CD14-positive monocyte (primary cell): ENCODE results near the gene DPH3. TPM values are rescaled to one million over a fixed set of nuclear protein-coding genes. Genes with fewer than 3 reads are reported as not detected.

ENCODE experiments used
- DNase-seq, 3 donors: peaks; one replicate each; pipeline ENCODE4 v3.0.0-alpha.2; 2011 to 2022
- H2AFZ ChIP-seq: 2 replicates; pipeline ENCODE4 v1.6.0; 2012; ENCODE audit warnings: mild to moderate bottlenecking, low read depth, low read length, inconsistent platforms; ENCODE audit not compliant: insufficient read depth, poor library complexity, severe bottlenecking
- H3K27ac ChIP-seq, 2 donors: 1 replicate in 1 of 2; 2 replicates in 1 of 2; pipeline ENCODE4 v1.5.1; 2012 to 2013; ENCODE audit warnings: low read length in 2 of 2, control low read depth in 1 of 2, inconsistent platforms in 1 of 2, low read depth in 1 of 2, mild to moderate bottlenecking in 1 of 2
- H3K27me3 ChIP-seq, 2 donors: one replicate each; pipeline versions ENCODE4 v1.6.0 to v1.6.1; 2011 to 2013; ENCODE audit warnings: low read length in 2 of 2; ENCODE audit not compliant: control insufficient read depth in 2 of 2, insufficient read depth in 2 of 2
- H3K36me3 ChIP-seq, 2 donors: replicated peaks in 1 of 2; 1 replicate in 1 of 2; 2 replicates in 1 of 2; pipeline versions ENCODE4 v1.5.1 to v1.6.1; 2012 to 2013; ENCODE audit warnings: low read length in 2 of 2, control low read depth in 1 of 2, inconsistent platforms in 1 of 2, mild to moderate bottlenecking in 1 of 2; ENCODE audit not compliant: insufficient read depth in 2 of 2, control insufficient read depth in 1 of 2
- H3K4me1 ChIP-seq, 2 donors: 1 replicate in 1 of 2; 2 replicates in 1 of 2; pipeline versions ENCODE4 v1.5.1 to v1.6.1; 2012 to 2013; ENCODE audit warnings: low read length in 2 of 2, control low read depth in 1 of 2, inconsistent platforms in 1 of 2, mild to moderate bottlenecking in 1 of 2, moderate library complexity in 1 of 2; ENCODE audit not compliant: insufficient read depth in 2 of 2, control insufficient read depth in 1 of 2
- H3K4me2 ChIP-seq: replicated peaks from 2 replicates; pipeline ENCODE3; 2012; ENCODE audit warnings: low read length, moderate library complexity, mild to moderate bottlenecking; ENCODE audit not compliant: poor library complexity, severe bottlenecking; ENCODE audit errors: extremely low read depth
- H3K4me3 ChIP-seq, 3 experiments: fragments of 200-600 bp in 1 of 3; sonication (generic) in 1 of 3; replicated peaks in 1 of 3; 1 replicate in 2 of 3; 2 replicates in 1 of 3; pipeline ENCODE4 v1.5.1; 2011 to 2013; ENCODE audit warnings: low read length in 3 of 3, mild to moderate bottlenecking in 3 of 3, control low read depth in 2 of 3, low read depth in 2 of 3, inconsistent platforms in 1 of 3, moderate library complexity in 1 of 3
- H3K79me2 ChIP-seq: 2 replicates; pipeline ENCODE4 v1.6.0; 2012; ENCODE audit warnings: mild to moderate bottlenecking, control low read depth, inconsistent platforms, low read length, moderate library complexity; ENCODE audit not compliant: insufficient read depth
- H3K9ac ChIP-seq: 2 replicates; pipeline ENCODE4 v1.6.0; 2017; ENCODE audit warnings: low read length, mild to moderate bottlenecking; ENCODE audit not compliant: insufficient read depth, poor library complexity, severe bottlenecking
- H3K9me3 ChIP-seq, 2 donors: replicated peaks in 1 of 2; 1 replicate in 1 of 2; 2 replicates in 1 of 2; pipeline versions ENCODE4 v1.5.1 to v1.6.1; 2012 to 2013; ENCODE audit warnings: low read length in 2 of 2, control low read depth in 1 of 2; ENCODE audit not compliant: control insufficient read depth in 1 of 2, insufficient read depth in 1 of 2
- H4K20me1 ChIP-seq: 2 replicates; pipeline ENCODE4 v1.6.0; 2012; ENCODE audit warnings: mild to moderate bottlenecking, low read length, control low read depth, moderate library complexity; ENCODE audit not compliant: insufficient read depth
- H3K27ac Mint-ChIP-seq, 7 donors: one replicate each; pipeline ENCODE4 v1.8.0; 2020; ENCODE audit warnings: mild to moderate bottlenecking in 7 of 7, mixed read lengths in 7 of 7, moderate library complexity in 6 of 7, inconsistent platforms in 2 of 7
- H3K27me3 Mint-ChIP-seq, 3 donors: one replicate each; pipeline ENCODE4 v1.8.0; 2021 to 2022; ENCODE audit warnings: low read depth in 3 of 3, mild to moderate bottlenecking in 3 of 3, mixed read lengths in 3 of 3, moderate library complexity in 3 of 3, inconsistent platforms in 1 of 3
- H3K36me3 Mint-ChIP-seq, 2 donors: one replicate each; pipeline ENCODE4 v1.8.0; 2020; ENCODE audit warnings: mixed read lengths in 2 of 2, inconsistent platforms in 1 of 2, mild to moderate bottlenecking in 1 of 2
- H3K4me1 Mint-ChIP-seq: one replicate; pipeline ENCODE4 v1.8.0; 2020; ENCODE audit warnings: mild to moderate bottlenecking, mixed read lengths
- H3K4me3 Mint-ChIP-seq, 2 donors: one replicate each; pipeline ENCODE4 v1.8.0; 2020; ENCODE audit warnings: mild to moderate bottlenecking in 2 of 2, mixed read lengths in 2 of 2, moderate library complexity in 1 of 2
- H3K9me3 Mint-ChIP-seq, 7 donors: one replicate each; pipeline ENCODE4 v1.8.0; 2020 to 2022; ENCODE audit warnings: mixed read lengths in 7 of 7, mild to moderate bottlenecking in 6 of 7, moderate library complexity in 6 of 7, inconsistent platforms in 2 of 7
- WGBS: methylation state at CpG from one replicate; pipeline ENCODE4 v1.1.5; 2013; ENCODE audit warnings: missing lambda C conversion rate; ENCODE audit not compliant: insufficient coverage; 5-methylcytosine and 5-hydroxymethylcytosine counted together
- intact Hi-C, 2 donors: fragments of 100-400 bp; cut with micrococcal nuclease; formaldehyde crosslinking; loops; one replicate each; pipeline versions ENCODE4 v1.15.0 to v1.15.1; 2023
- polyA plus RNA-seq, 3 donors: library from polyadenylated mRNA; depleted of rRNA in 1 of 3; unstranded in 2 of 3; stranded (reverse) in 1 of 3; fragments of 300-500 nt in 2 of 3; fragments of >200 nt in 1 of 3; fragmentation: Illumina TruSeq in 2 of 3; gene quantifications; 1 replicate in 2 of 3; 2 replicates in 1 of 3; pipeline ENCODE4 v1.2.3, GENCODE V29; 2012 to 2021
- TF ChIP-seq, protein P1 (sequence below): fragments of 200-600 bp; IDR thresholded peaks from one replicate; pipeline ENCODE4 v1.8.0; 2022; ENCODE audit warnings: antibody characterized with exemption, mild to moderate bottlenecking

Gene DPH3
- polyA plus RNA-seq, 3 donors: 9.2 to 42.0 (median 33.7) TPM

DNA sequence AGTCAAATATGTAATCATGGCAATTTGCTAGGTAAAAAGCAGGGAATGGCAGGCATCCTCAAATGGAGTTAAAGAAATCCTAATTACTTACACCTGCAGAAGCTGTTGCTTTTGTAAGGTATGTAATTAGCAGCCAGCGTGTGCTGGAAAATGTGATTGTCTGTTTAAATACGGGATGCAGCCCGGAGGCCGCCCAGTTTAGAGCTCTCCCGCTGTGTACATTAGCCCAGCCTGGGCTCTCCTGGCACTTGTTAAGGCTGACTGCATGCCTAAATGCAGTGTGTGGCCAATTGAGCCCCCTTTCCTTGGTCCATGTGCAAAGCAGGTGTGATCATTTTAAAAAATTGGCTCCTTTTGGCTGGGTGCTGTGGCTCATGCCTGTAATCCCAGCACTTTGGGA lies 9.0 kb downstream of the DPH3 start:
- 98% methylated on average over 5 of the region's 5 CpGs for WGBS
- DNase-seq: no peak
- H3K4me2 ChIP-seq: no peak overlapping the region
- TF ChIP-seq, protein P1, sequence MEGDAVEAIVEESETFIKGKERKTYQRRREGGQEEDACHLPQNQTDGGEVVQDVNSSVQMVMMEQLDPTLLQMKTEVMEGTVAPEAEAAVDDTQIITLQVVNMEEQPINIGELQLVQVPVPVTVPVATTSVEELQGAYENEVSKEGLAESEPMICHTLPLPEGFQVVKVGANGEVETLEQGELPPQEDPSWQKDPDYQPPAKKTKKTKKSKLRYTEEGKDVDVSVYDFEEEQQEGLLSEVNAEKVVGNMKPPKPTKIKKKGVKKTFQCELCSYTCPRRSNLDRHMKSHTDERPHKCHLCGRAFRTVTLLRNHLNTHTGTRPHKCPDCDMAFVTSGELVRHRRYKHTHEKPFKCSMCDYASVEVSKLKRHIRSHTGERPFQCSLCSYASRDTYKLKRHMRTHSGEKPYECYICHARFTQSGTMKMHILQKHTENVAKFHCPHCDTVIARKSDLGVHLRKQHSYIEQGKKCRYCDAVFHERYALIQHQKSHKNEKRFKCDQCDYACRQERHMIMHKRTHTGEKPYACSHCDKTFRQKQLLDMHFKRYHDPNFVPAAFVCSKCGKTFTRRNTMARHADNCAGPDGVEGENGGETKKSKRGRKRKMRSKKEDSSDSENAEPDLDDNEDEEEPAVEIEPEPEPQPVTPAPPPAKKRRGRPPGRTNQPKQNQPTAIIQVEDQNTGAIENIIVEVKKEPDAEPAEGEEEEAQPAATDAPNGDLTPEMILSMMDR: no peak
- no peak overlapping the region for H3K9ac ChIP-seq
- H3K36me3 ChIP-seq: peaks cover 12 to 30% of the 10 kb centered on the region in 2 donors
- peaks cover 37% of the 10 kb centered on the region for H3K4me1 Mint-ChIP-seq
- no peaks in the 10 kb centered on the region for H4K20me1 ChIP-seq
- H3K9me3 Mint-ChIP-seq: no peaks in the 10 kb centered on the region
- no peaks in the 10 kb centered on the region for H3K27me3 Mint-ChIP-seq
- H3K79me2 ChIP-seq: no peaks in the 10 kb centered on the region
- H3K9me3 ChIP-seq: no peaks in the 10 kb centered on the region
- peaks cover 19% of the 10 kb centered on the region in 2 donors for H3K4me1 ChIP-seq
- no peak overlapping the region for H2AFZ ChIP-seq
- peaks cover 19 to 20% of the 10 kb centered on the region in 2 donors for H3K36me3 Mint-ChIP-seq
- H3K27me3 ChIP-seq: no peaks in the 10 kb centered on the region
- H3K27ac ChIP-seq: no peak overlapping the region
- H3K4me3 Mint-ChIP-seq: no peak overlapping the region
- H3K27ac Mint-ChIP-seq: no peak overlapping the region
- no peak overlapping the region for H3K4me3 ChIP-seq
- intact Hi-C loops: no loop called here

DNA sequence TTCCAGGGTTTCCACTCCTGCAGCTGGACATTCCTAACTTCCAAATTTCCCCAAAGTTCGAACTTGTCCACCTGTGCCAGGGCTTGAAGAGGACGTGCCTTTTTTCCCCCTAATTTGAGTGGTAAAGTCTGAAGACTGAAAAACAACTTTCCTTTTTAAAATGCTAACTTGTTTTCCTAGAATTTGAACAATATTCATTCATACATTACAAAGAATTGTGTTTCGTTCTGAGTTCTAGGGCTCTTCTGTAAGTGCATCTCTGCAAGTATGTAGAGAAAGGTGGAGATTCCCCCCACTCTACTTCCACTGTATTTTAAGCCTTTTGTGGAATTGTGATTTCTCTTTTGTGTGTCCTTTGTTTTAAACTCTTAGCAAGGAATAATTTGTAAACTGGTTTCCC lies 9.4 kb downstream of the DPH3 start:
- no peaks in the 10 kb centered on the region for H3K27me3 Mint-ChIP-seq
- DNase-seq: no peak
- WGBS: no CpG with 5 or more reads among the region's 3 CpGs
- H3K27me3 ChIP-seq: no peaks in the 10 kb centered on the region
- H2AFZ ChIP-seq: no peak overlapping the region
- no peaks in the 10 kb centered on the region for H3K9me3 ChIP-seq
- H3K9ac ChIP-seq: no peak overlapping the region
- no peak overlapping the region for H3K4me2 ChIP-seq
- no peaks in the 10 kb centered on the region for H4K20me1 ChIP-seq
- peaks cover 37% of the 10 kb centered on the region for H3K4me1 Mint-ChIP-seq
- H3K9me3 Mint-ChIP-seq: no peaks in the 10 kb centered on the region
- H3K4me3 ChIP-seq: no peak overlapping the region
- intact Hi-C loops: no loop called here
- no peak overlapping the region for H3K27ac Mint-ChIP-seq
- no peaks in the 10 kb centered on the region for H3K79me2 ChIP-seq
- peaks cover 17 to 18% of the 10 kb centered on the region in 2 donors for H3K36me3 Mint-ChIP-seq
- H3K4me1 ChIP-seq: peaks cover 19% of the 10 kb centered on the region in 2 donors
- no peak overlapping the region for H3K27ac ChIP-seq
- H3K36me3 ChIP-seq: peaks cover 10 to 26% of the 10 kb centered on the region in 2 donors
- TF ChIP-seq, protein P1: no peak
- no peak overlapping the region for H3K4me3 Mint-ChIP-seq
